NCI-H146 treated with DMSO at 0.1 percent for 48 hours (cell line): ENCODE results near the gene DSCAML1.

Experiments
- DNase-seq: peaks from one replicate; lab custom pipeline; 2025; ENCODE audit not compliant: unreplicated experiment; lab: John Stamatoyannopoulos, UW

DSCAML1 gene

GRCh38 chr11:117560780-117561530 is 236.1 kb downstream of the DSCAML1 start:
- peak; percentile 14 for DNase-seq

GRCh38 chr11:117559698-117560097 is 237.3 kb downstream of the DSCAML1 start:
- DNase-seq, result no peak

DNA sequence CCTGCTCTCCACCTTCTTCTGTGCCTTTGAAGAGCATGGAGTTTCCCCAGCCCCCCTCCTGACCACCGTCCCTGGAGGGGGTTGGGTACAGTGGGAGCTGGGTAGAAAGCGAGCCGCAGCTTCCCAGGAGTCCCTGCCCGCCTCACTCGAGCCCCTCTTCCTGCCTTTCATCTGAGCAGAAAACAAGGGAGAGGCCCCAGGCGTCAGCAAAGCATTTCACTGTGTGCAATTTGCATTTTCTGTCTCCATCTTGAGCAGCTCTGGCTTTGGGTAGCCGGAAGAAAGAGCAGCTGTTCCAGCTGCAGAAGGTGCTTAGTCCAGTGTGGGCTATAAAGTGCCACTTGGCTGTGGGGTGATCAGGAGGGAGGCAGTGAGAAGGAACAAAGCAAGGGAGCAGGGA is 239.7 kb downstream of the DSCAML1 start:
- no peak for DNase-seq

- DNase-seq, result no peak
Measured at GRCh38 chr11:117554601-117555333, 242.2 kb downstream of the DSCAML1 start.

DNA sequence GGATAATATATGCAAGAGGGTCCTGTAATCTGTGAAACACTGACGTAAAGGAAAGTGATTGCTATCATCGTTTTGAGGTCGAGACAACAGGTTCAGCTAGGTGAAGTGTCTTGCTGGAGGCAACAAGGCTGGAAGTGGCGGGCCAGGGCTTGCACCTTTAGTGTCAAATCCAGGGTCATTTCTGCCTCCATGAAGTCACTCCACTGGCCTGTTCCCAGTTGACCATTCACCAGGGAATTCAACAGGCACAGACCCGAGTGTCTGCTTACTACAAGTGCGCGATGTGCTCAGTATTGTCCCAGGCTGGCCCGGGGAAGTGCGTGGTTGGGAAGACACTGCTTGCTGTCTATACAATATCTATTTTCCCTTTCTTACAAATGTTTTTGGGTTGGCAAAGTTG is 244.4 kb downstream of the DSCAML1 start:
- DNase-seq, result no peak

- DNase-seq, result peak; percentile 49
Measured at GRCh38 chr11:117551761-117552343, 245.2 kb downstream of the DSCAML1 start.

GRCh38 chr11:117550466-117550865 is 246.6 kb downstream of the DSCAML1 start:
- no peak for DNase-seq

DNA sequence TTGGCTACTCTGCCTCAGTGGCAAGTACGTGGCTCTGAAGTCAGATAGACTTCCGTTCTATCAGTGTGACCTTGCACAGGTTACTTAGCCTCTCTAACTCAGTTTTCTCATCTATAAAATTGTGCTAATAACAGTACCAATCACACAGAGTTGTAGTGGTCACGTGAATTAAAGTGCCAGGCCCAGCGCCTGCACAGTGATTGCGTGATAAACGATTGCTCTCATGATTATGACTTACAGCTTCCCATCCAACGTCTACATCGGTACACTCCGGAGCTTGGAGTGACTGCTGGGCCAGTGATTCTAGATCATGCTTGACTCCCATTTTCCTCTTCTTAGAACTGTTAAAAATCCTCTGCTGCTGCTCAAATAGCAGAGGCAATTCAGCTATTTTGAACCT is 247.6 kb downstream of the DSCAML1 start:
- DNase-seq, result no peak

DNA sequence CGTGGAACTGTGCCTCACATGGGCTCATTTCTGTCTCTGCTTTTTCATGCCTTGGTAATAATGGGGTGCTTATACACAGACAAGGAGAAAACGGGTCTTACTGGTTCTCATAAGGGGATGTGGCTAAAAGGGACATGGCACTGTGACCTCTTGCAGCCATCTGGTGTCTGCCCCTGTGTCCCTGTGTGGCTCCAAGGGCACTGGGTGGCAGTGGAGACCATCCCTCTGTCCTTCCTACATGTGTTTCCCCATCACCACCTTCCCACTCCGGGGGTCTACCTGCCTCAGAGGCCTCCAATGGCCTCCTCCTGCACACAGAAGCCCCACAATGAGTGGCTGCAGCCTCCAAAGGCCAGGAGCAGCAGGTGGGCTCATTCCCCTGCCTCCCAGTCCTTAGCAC is 248.1 kb downstream of the DSCAML1 start:
- DNase-seq, result no peak

DNA sequence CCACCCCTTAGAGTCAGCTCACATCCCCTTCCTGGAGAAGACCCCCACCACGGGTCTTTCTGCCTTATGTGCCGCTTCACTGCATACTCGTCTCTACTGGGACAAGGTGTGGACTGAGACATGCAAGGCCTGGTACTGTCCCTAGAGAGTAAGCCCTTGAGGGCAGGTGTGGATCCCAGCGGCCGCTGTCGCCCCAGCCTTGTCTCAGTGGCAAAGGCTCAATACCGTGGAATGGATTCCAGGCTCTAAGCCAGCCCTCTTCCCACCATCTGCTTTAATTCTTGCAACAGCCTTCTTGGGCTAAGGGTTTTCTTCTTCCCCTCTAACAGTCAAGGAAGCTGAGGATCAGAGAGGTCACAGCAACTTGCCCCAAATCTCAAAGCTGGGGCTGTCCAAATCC is 249.1 kb downstream of the DSCAML1 start:
- no peak for DNase-seq

- DNase-seq, result no peak
Measured at GRCh38 chr11:117547195-117547850, 249.7 kb downstream of the DSCAML1 start.

GRCh38 chr11:117546431-117547194 is 250.4 kb downstream of the DSCAML1 start:
- no peak for DNase-seq

DNA sequence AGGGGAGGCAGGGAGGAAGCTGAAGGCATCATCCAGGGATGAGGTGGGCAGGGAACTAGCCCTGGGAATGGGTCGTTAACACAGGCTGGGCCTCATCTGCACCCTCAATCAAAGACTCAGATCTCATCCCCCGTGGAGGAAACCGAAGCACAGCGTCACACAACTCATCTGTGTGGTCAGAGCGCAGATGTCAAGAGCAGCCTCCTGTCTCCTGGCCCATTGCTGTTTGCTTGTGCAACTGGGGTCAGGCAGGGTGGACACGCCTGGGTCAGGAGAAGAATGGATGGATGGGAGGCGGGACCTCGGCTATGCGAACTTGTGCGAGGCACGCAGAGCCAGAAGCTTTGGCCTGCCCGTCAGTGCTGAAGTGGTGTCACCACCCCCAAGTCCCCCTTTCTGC is 251.3 kb downstream of the DSCAML1 start:
- DNase-seq, result no peak

DNA sequence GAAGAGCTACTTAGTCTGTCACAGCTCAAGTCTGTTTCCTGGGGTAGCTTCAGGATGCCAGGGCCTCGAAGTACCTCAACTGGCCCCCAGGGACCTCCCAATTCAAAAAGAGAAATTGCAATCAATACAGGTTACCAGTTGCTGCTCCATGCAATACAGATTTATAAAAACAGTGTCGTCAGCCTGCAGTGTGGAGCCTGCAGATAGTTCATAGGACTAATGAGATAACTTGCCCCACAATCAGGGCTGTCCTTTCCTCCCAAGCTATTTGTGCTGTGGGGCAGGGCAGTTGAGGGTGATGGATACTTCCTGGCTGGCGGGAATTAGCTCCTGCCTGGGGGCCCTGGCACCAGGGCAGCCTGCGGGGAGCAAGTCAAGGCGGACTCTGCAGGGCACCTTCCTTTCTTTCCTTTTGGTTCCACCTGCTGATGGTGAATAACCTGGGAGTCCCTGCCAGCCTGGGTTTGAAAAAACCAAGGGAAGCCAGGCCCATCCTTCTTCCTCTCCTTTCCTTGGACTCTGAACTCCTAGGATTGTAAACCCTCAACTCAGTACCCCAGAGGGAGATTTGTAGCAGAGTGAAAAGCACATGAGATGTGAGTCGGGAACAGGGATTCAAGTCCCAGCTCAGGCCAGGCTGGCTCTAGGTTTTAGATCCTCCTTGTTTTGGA is 252.8 kb downstream of the DSCAML1 start:
- DNase-seq, result no peak

DNA sequence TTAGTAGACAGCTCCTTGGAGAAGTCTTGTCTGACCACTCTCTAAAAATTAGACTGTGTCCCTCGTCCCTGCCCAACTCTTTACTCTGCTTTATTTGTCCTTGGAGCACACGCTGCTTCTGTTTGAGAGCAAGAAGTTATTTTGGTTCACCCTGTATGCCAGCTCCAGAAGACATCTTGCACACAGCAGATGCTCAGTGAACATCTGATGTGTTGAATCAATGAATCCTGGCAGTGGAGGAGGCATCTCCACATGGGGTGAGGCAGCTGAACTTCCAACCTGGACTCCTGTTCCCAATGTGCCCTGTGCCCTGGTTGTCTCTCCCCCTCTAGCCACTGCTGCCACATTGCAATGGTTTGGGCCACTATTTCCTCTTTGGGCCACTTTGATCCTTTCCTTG is 255.8 kb downstream of the DSCAML1 start:
- no peak for DNase-seq

GRCh38 chr11:117538263-117539135 is 258.5 kb downstream of the DSCAML1 start:
- no peak for DNase-seq

- peak; percentile 42 for DNase-seq
Measured at GRCh38 chr11:117535850-117536411, 261.1 kb downstream of the DSCAML1 start.

- peak; percentile 42 for DNase-seq
Measured at GRCh38 chr11:117535201-117535849, 261.7 kb downstream of the DSCAML1 start.

- no peak for DNase-seq
Measured at GRCh38 chr11:117532568-117532967, 264.4 kb downstream of the DSCAML1 start.
